CD4-positive, alpha-beta T cell (primary cell): ENCODE data around the gene DNAJC17. TPM values are rescaled to one million over a fixed set of nuclear protein-coding genes. Genes with fewer than 3 reads are reported as not detected.
A peak's percentile ranks its signal among the peaks of the same experiment; 100 is the strongest.

Experiments used
- ATAC-seq: fragments of 200-7000 bp; cut with Tn5 transposase; one replicate; pipeline ENCODE4 v1.10.0; 2022; ENCODE audit warnings: mild to moderate bottlenecking; ENCODE audit not compliant: poor library complexity
- CTCF ChIA-PET: fragments of 350-600 bp; sonication (Branson Sonifier 250); formaldehyde crosslinking; loops from one replicate; lab custom pipeline; 2021; ENCODE audit warnings: antibody characterized with exemption, inconsistent platforms; lab: Charles Lee
- POLR2A ChIA-PET: fragments of 350-600 bp; sonication (Branson Sonifier 250); formaldehyde crosslinking; loops from one replicate; lab custom pipeline; 2021; ENCODE audit warnings: antibody characterized with exemption, inconsistent platforms; lab: Charles Lee
- DNase-seq, 14 experiments: peaks; one replicate each; pipeline ENCODE4 v3.0.0-alpha.2; 2013 to 2020; ENCODE audit warnings: mixed read lengths in 2 of 14
- H3K27ac ChIP-seq, 2 donors: one replicate each; pipeline versions ENCODE4 v1.5.1 to v1.7.0; 2013; ENCODE audit warnings: low read length in 2 of 2, low read depth in 1 of 2, mild to moderate bottlenecking in 1 of 2
- H3K27me3 ChIP-seq, 2 experiments: 1 replicate in 1 of 2; 2 replicates in 1 of 2; pipeline versions ENCODE4 v1.6.1 to v1.7.0; 2013; ENCODE audit warnings: low read length in 2 of 2, control low read depth in 1 of 2, mild to moderate bottlenecking in 1 of 2, moderate library complexity in 1 of 2; ENCODE audit not compliant: insufficient read depth in 2 of 2, control insufficient read depth in 1 of 2
- H3K36me3 ChIP-seq: one replicate; pipeline ENCODE4 v1.6.1; 2013; ENCODE audit warnings: low read length, control low read depth; ENCODE audit not compliant: insufficient read depth
- H3K4me1 ChIP-seq: one replicate; pipeline ENCODE4 v1.6.1; 2013; ENCODE audit warnings: low read length, control low read depth; ENCODE audit not compliant: insufficient read depth
- H3K4me3 ChIP-seq: one replicate; pipeline ENCODE4 v1.5.1; 2013; ENCODE audit warnings: mild to moderate bottlenecking, low read length, moderate library complexity
- H3K9me3 ChIP-seq, 2 experiments: 1 replicate in 1 of 2; 2 replicates in 1 of 2; pipeline versions ENCODE4 v1.6.1 to v1.7.0; 2013; ENCODE audit warnings: low read length in 2 of 2, mild to moderate bottlenecking in 2 of 2, control low read depth in 1 of 2, moderate library complexity in 1 of 2; ENCODE audit not compliant: control insufficient read depth in 1 of 2, insufficient read depth in 1 of 2
- H3K27ac Mint-ChIP-seq: one replicate; pipeline ENCODE4 v1.8.0; 2020; ENCODE audit warnings: mixed read lengths
- H3K27me3 Mint-ChIP-seq: one replicate; pipeline ENCODE4 v1.8.0; 2021; ENCODE audit warnings: mixed read lengths
- H3K36me3 Mint-ChIP-seq: one replicate; pipeline ENCODE4 v1.8.0; 2021; ENCODE audit warnings: low read depth, mixed read lengths
- H3K4me1 Mint-ChIP-seq: one replicate; pipeline ENCODE4 v1.8.0; 2021; ENCODE audit warnings: low read depth, mixed read lengths
- H3K4me3 Mint-ChIP-seq: one replicate; pipeline ENCODE4 v1.8.0; 2020; ENCODE audit warnings: mild to moderate bottlenecking, mixed read lengths
- H3K9me3 Mint-ChIP-seq: one replicate; pipeline ENCODE4 v1.8.0; 2020; ENCODE audit warnings: mixed read lengths
- intact Hi-C, 2 experiments: fragments of 100-400 bp; cut with DNase I in 1 of 2; cut with micrococcal nuclease in 1 of 2; formaldehyde crosslinking; loops; one replicate each; pipeline versions ENCODE4 v1.15.1 to v1.9.0; 2023 to 2025; cut with DNase I, micrococcal nuclease
- total RNA-seq, 174 experiments: library from RNA in 2 of 174; stranded (reverse) in 2 of 174; gene quantifications; one replicate each; pipeline ENCODE4 v1.2.3 and lab custom pipeline; 2021 to 2026
- TF ChIP-seq, protein P1 (sequence below): fragments of 200-600 bp; IDR thresholded peaks from one replicate; pipeline ENCODE4 v1.8.0; 2022; ENCODE audit warnings: antibody characterized with exemption, mild to moderate bottlenecking

DNAJC17 gene
- total RNA-seq, 2 experiments from 2014 or later, result 14.4 to 17.9 TPM

DNA sequence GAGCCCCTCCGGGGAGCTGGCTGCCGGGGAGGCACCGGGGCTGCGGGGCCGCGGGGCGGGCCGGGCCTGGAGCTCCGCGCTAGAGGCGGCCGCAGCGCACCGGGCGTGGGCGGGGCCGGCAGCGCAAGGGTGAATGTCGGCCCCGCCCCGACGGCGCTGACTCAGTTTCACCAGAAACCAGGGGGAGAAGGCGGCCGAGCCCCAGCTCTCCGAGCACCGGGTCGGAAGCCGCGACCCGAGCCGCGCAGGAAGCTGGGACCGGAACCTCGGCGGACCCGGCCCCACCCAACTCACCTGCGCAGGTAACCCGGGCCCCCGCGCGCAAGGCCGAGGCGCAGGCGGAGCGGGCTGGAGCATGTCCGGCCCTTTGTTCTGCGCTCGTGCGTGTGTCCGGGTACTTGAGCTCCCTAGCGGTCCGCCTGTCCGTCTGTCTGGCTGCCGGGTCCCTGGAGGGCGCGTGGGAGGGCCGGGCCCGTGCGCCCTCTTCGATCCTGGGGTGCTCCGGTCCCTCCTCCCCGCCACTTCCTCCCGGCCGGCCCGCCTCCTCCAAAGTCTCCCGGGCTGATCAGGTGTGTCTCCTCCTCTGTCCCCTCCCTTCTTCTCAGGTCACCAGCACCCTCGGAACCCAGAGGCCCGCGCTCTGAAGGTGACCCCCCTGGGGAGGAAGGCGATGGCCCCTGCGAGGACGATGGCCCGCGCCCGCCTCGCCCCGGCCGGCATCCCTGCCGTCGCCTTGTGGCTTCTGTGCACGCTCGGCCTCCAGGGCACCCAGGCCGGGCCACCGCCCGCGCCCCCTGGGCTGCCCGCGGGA lies 36.8 kb upstream of the DNAJC17 start, which contains the start of gene SPINT1:
TSS of gene SPINT1 (plus strand) at position 164 of the 811 bp plus-strand sequence. CDS start at position 671, 507 bp downstream.
- H3K4me3 Mint-ChIP-seq, result peak within 1 kb of the TSS; percentile 87
- CTCF ChIA-PET, result interaction anchor here (1.0 kb wide), 1 partner anchor 14 kb away, joined by 5 read pairs; no protein-coding TSS in a partner anchor
- H3K4me1 Mint-ChIP-seq, result peaks cover 34% of the 10 kb centered on the region
- H3K9me3 Mint-ChIP-seq, result no peaks in the 10 kb centered on the region
- Histone ChIP-seq H3K4me3 (peak within 1 kb of the TSS; percentile 61), H3K27ac (no peak within 1 kb of the TSS), H3K9me3 (no peaks in the 10 kb centered on the region), H3K36me3 (no peaks in the 10 kb centered on the region), H3K4me1 (peaks cover 42% of the 10 kb centered on the region), H3K27me3 (peaks cover 0 to 10% of the 10 kb centered on the region in 2 experiments)
- H3K36me3 Mint-ChIP-seq, result no peaks in the 10 kb centered on the region
- peak within 1 kb of the TSS; percentile 51 for H3K27ac Mint-ChIP-seq
- TF ChIP-seq, protein P1, sequence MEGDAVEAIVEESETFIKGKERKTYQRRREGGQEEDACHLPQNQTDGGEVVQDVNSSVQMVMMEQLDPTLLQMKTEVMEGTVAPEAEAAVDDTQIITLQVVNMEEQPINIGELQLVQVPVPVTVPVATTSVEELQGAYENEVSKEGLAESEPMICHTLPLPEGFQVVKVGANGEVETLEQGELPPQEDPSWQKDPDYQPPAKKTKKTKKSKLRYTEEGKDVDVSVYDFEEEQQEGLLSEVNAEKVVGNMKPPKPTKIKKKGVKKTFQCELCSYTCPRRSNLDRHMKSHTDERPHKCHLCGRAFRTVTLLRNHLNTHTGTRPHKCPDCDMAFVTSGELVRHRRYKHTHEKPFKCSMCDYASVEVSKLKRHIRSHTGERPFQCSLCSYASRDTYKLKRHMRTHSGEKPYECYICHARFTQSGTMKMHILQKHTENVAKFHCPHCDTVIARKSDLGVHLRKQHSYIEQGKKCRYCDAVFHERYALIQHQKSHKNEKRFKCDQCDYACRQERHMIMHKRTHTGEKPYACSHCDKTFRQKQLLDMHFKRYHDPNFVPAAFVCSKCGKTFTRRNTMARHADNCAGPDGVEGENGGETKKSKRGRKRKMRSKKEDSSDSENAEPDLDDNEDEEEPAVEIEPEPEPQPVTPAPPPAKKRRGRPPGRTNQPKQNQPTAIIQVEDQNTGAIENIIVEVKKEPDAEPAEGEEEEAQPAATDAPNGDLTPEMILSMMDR, result no peak
- peak in 10 of 14 experiments; percentile 6 to 60 (median 34) for DNase-seq
- POLR2A ChIA-PET, result interaction anchor here (1.2 to 1.4 kb wide), 3 partner anchors 14 to 150 kb away, joined by 6 to 7 read pairs (median 7); partner anchors contain the start of genes RAD51 and VPS18
- ATAC-seq, result peak; percentile 65
- H3K27me3 Mint-ChIP-seq, result peaks cover 9% of the 10 kb centered on the region
- intact Hi-C loops, result no loop called here

DNA sequence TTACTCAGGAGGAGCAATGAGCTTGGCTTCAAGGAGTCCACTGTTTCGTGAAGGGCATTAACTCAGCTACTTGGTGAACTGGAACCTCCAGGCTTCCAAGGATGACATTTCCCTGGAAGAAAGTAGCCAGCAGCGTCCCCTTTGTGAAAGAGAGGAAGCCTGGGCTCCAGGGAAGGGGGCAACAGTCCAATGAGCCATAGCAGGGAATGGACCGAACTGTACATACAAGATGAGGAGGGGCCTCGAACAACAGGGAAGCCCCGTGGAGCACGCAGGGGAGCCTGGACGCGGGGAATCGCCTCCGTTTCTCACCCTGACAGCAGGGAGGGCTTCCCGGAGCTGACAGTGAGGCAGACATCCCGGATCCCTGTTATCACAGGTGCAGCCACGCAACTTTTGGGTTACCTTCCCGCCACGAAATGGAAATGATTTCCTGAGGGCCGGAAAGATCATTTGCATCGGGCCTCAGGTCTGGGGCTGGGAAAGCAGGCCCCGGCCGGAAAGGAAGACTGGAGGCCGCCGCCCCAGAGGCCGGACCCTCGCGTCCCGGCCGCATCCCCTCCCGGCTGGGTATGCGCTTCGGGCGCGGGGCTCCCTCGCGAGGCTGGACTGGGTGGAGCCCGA lies 36.1 kb upstream of the DNAJC17 start:
- no peaks in the 10 kb centered on the region for H3K9me3 ChIP-seq
- H3K4me1 Mint-ChIP-seq, result peaks cover 34% of the 10 kb centered on the region
- H3K36me3 ChIP-seq, result no peaks in the 10 kb centered on the region
- no peak for DNase-seq
- peaks cover 9% of the 10 kb centered on the region for H3K27me3 Mint-ChIP-seq
- POLR2A ChIA-PET, result interaction anchor here (1.0 to 1.4 kb wide), 3 partner anchors 9 to 149 kb away, joined by 3 to 7 read pairs (median 6); partner anchors contain the start of gene RAD51
- no peaks in the 10 kb centered on the region for H3K9me3 Mint-ChIP-seq
- CTCF ChIA-PET, result interaction anchor here (0.6 kb wide), 1 partner anchor 24 kb away, joined by 3 read pairs; no protein-coding TSS in a partner anchor
- H3K4me1 ChIP-seq, result peaks cover 42% of the 10 kb centered on the region
- H3K27me3 ChIP-seq, result peaks cover 0 to 10% of the 10 kb centered on the region in 2 experiments
- intact Hi-C loops, result no loop called here
- no peak for ATAC-seq
- H3K36me3 Mint-ChIP-seq, result no peaks in the 10 kb centered on the region
- H3K27ac Mint-ChIP-seq, result no peak overlapping the region
- no peak overlapping the region for H3K27ac ChIP-seq
- peak overlapping the region; percentile 14 for H3K4me3 ChIP-seq
- peak overlapping the region; percentile 86 for H3K4me3 Mint-ChIP-seq
- TF ChIP-seq, protein P1, result no peak

DNA sequence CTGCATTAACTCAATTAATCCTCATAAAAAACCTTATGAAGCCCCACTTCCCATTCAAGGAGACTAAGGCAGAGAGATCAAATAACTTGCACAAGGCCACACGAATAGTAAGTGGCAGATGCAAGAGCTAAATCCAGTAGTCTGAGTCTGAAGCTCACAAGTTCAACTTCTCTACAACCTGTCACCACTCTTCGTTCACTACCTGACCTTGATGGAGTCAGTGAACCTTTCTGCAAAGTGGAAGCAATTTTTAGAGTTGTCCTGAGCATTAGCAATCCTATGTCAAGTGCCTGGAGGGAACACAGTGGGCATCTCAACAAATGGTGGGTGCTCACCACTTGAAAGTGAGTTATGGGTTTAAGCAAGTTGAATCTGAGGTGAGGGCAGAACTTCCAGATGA lies 34.5 kb upstream of the DNAJC17 start:
- DNase-seq, result no peak
- peaks cover 20% of the 10 kb centered on the region for H3K4me1 Mint-ChIP-seq
- H3K4me3 Mint-ChIP-seq, result peak overlapping the region; percentile 25
- ChIA-PET POLR2A (no interaction called here), CTCF (no interaction called here)
- H3K9me3 Mint-ChIP-seq, result no peaks in the 10 kb centered on the region
- Histone ChIP-seq H3K9me3 (no peaks in the 10 kb centered on the region), H3K27me3 (peaks cover 0 to 10% of the 10 kb centered on the region in 2 experiments), H3K4me1 (peaks cover 31% of the 10 kb centered on the region), H3K4me3 (no peak overlapping the region), H3K27ac (no peak overlapping the region), H3K36me3 (no peaks in the 10 kb centered on the region)
- H3K27me3 Mint-ChIP-seq, result peaks cover 9% of the 10 kb centered on the region
- H3K27ac Mint-ChIP-seq, result no peak overlapping the region
- TF ChIP-seq, protein P1, result no peak
- intact Hi-C loops, result no loop called here
- H3K36me3 Mint-ChIP-seq, result no peaks in the 10 kb centered on the region
- ATAC-seq, result no peak
